Peyer's patch (tissue), 4 donors: ENCODE measurements around the gene CYP39A1. TPM values are rescaled to one million over a fixed set of nuclear protein-coding genes. Genes with fewer than 3 reads are reported as not detected.
A peak's percentile ranks its signal among the peaks of the same experiment; 100 is the strongest.

ENCODE experiments used
- DNase-seq, 3 donors: peaks; one replicate each; pipeline ENCODE4 v3.0.0-alpha.2; 2017 to 2019
- H3K27ac ChIP-seq, 4 donors: fragments of 200-600 bp; sonication (generic); one replicate each; pipeline ENCODE4 v1.5.1; 2016 to 2019
- H3K27me3 ChIP-seq, 2 donors: fragments of 200-600 bp; sonication (generic); one replicate each; pipeline ENCODE4 v1.5.1; 2019
- H3K36me3 ChIP-seq, 3 donors: fragments of 200-600 bp; sonication (generic); one replicate each; pipeline ENCODE4 v1.5.1; 2016 to 2019
- H3K4me1 ChIP-seq, 4 donors: fragments of 200-600 bp; sonication (generic); one replicate each; pipeline ENCODE4 v1.5.1; 2016 to 2019
- H3K4me3 ChIP-seq, 4 donors: fragments of 200-600 bp; sonication (generic); 1 replicate in 3 of 4; 2 replicates in 1 of 4; pipeline ENCODE4 v1.5.1; 2016 to 2019; ENCODE audit warnings: mild to moderate bottlenecking in 1 of 4
- H3K9me3 ChIP-seq, 4 donors: fragments of 200-600 bp; sonication (generic); one replicate each; pipeline ENCODE4 v1.5.1; 2016 to 2019; ENCODE audit warnings: mild to moderate bottlenecking in 1 of 4
- POLR2A ChIP-seq, 2 donors: fragments of 450-650 bp; IDR thresholded peaks; one replicate each; pipeline ENCODE4 v1.5.1; 2017; ENCODE audit warnings: antibody characterized with exemption in 2 of 2, mild to moderate bottlenecking in 2 of 2, moderate library complexity in 2 of 2
- total RNA-seq, 4 donors: library from RNA; depleted of rRNA; stranded (reverse); fragments of >200 nt; gene quantifications; one replicate each; pipeline ENCODE4 v1.1.0, GENCODE V29; 2016
- TF ChIP-seq, protein P1 (sequence below), 6 experiments: fragments of 450-650 bp in 4 of 6; fragments of 200-600 bp in 2 of 6; sonication (generic) in 1 of 6; IDR thresholded peaks; one replicate each; pipeline ENCODE4 v1.5.1; 2017 to 2019; ENCODE audit warnings: antibody characterized with exemption in 6 of 6, mild to moderate bottlenecking in 3 of 6, moderate library complexity in 1 of 6

CYP39A1 gene
- total RNA-seq, 4 donors from 2014 or later: 1.2 to 8.3 (median 3.4) TPM

DNA sequence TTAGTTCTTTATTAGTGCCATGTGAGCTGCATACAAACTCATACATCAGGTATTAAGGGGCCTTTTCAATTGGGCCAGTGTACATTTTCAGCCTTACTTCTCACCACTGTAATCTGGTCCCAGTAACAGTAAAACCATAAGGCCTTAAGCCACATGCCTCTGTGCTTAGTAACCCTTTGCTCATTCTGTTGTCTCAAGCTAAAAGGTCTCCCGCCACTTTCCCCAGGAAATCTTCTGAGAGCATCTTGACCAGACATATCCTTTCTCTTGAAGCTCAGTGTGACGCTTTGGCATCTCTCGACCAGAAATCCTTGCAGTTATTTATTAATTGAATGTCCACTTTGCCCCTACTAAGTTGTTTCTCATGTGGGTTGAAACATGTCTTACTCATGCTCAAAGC is 68.0 kb downstream of the CYP39A1 start:
- H3K9me3 ChIP-seq: no peaks in the 10 kb centered on the region
- H3K4me1 ChIP-seq: no peaks in the 10 kb centered on the region
- no peak for DNase-seq
- H3K4me3 ChIP-seq: no peak overlapping the region
- peak overlapping the region in 1 of 4 donors; percentile 9 for H3K27ac ChIP-seq
- no peak for TF ChIP-seq POLR2A (IDR thresholded peaks at IDR 0.05)
- TF ChIP-seq, protein P1, sequence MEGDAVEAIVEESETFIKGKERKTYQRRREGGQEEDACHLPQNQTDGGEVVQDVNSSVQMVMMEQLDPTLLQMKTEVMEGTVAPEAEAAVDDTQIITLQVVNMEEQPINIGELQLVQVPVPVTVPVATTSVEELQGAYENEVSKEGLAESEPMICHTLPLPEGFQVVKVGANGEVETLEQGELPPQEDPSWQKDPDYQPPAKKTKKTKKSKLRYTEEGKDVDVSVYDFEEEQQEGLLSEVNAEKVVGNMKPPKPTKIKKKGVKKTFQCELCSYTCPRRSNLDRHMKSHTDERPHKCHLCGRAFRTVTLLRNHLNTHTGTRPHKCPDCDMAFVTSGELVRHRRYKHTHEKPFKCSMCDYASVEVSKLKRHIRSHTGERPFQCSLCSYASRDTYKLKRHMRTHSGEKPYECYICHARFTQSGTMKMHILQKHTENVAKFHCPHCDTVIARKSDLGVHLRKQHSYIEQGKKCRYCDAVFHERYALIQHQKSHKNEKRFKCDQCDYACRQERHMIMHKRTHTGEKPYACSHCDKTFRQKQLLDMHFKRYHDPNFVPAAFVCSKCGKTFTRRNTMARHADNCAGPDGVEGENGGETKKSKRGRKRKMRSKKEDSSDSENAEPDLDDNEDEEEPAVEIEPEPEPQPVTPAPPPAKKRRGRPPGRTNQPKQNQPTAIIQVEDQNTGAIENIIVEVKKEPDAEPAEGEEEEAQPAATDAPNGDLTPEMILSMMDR (IDR thresholded peaks at IDR 0.05): no peak
- no peaks in the 10 kb centered on the region for H3K27me3 ChIP-seq
- H3K36me3 ChIP-seq: no peaks in the 10 kb centered on the region

DNA sequence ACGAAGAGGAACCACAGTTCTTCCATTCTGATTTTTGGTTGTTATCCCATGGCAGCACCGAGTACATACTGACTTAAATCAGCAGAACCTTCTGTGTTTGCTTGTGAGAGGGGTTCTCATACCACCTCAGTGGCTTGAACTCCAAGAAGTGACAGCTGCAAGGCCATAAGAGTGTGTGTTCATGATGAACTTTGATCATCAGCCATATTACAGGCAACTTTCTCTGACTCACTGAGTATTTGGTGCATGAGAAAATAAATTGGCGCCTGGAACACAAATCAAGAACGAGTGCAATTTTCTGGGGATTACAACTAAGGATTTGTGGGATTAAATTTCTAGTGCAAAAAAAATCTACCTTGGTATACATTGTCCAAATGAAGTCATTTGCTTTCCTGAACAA is 68.9 kb downstream of the CYP39A1 start:
- no peaks in the 10 kb centered on the region for H3K27me3 ChIP-seq
- H3K9me3 ChIP-seq: no peaks in the 10 kb centered on the region
- TF ChIP-seq POLR2A (IDR thresholded peaks at IDR 0.05): no peak
- TF ChIP-seq, protein P1 (IDR thresholded peaks at IDR 0.05): no peak
- no peaks in the 10 kb centered on the region for H3K36me3 ChIP-seq
- peak overlapping the region in 3 of 4 donors; percentile 1 to 35 (median 7) for H3K27ac ChIP-seq
- no peak overlapping the region for H3K4me3 ChIP-seq
- DNase-seq: no peak
- no peaks in the 10 kb centered on the region for H3K4me1 ChIP-seq

DNA sequence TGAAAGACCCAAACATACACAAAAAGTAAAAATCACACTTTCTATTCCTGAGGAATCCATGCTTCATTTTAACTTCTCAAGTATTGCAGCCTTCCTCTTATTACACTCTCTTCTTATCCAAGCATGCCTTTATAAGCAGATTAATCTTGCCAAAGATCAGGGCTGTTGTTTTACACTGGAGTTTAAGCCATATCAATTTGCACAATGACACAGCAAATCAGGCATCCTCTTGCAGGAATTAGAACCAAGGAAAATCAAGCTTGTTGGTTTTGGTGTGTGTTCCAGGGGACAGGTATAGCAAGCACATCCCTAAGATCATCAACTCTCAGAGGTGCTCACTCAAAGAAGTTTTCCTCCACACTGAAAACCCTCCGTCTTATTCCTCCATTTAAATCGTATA is 69.5 kb downstream of the CYP39A1 start:
- no peaks in the 10 kb centered on the region for H3K36me3 ChIP-seq
- TF ChIP-seq, protein P1 (IDR thresholded peaks at IDR 0.05): no peak
- TF ChIP-seq POLR2A (IDR thresholded peaks at IDR 0.05): no peak
- peak overlapping the region in 3 of 4 donors; percentile 1 to 35 (median 7) for H3K27ac ChIP-seq
- H3K4me1 ChIP-seq: no peaks in the 10 kb centered on the region
- no peaks in the 10 kb centered on the region for H3K27me3 ChIP-seq
- H3K9me3 ChIP-seq: no peaks in the 10 kb centered on the region
- DNase-seq: no peak
- no peak overlapping the region for H3K4me3 ChIP-seq

DNA sequence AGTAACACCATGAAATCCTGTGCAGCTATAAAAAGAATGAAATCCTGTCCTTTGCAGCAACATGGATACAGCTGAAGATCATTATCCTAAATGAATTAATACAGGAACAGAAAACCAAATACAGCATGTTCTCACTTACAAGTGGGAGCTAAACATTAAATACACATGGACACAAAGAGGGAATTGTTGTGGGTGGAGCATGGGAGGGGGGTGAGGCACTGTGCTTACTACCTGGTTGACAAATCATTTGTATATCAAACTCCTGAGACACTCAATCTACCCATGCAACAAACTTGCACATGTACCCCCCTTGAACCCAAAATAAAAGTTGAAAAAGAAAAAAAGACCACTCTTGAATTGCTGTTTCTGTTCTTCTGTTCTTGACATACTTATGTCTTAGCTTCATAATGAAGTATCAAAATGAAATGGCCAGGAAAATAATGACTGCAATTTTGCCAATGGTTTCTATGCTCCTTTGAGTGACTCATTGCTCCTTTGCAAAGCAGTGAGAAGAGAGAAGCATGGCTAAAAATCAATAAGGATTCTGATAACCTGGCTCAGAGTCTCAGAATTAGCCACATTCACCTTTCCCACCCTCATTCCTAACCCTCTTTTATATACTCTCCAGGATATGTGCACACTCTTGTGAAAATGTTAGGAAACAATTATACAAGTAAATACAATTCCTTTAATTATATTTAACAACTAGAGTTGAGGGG is 71.0 kb downstream of the CYP39A1 start:
- Histone ChIP-seq H3K4me3 (no peak overlapping the region), H3K4me1 (no peaks in the 10 kb centered on the region), H3K27ac (no peak overlapping the region), H3K36me3 (no peaks in the 10 kb centered on the region), H3K9me3 (no peaks in the 10 kb centered on the region), H3K27me3 (no peaks in the 10 kb centered on the region)
- no peak for DNase-seq
- no peak for TF ChIP-seq POLR2A (IDR thresholded peaks at IDR 0.05)
- TF ChIP-seq, protein P1 (IDR thresholded peaks at IDR 0.05): no peak

DNA sequence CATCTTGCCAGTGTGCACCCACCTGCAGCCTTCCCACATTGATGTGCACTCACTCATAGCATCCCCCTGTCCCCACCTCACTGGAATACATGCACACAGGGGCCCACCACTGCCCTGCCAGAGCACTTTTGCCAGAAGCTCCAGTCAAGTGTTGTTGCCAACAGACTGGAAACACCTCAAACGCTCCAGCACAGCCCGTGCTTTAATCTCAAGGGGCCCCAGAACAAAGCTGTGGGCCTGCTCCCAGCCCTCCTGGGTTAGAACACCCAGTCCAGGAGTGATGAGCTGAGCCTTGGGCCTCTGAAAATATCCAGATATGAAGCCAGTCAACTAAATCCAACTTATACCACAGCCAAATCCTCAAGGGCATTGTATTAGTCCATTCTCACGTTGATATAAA is 77.1 kb downstream of the CYP39A1 start:
- Histone ChIP-seq H3K4me3 (no peak overlapping the region), H3K27ac (no peak overlapping the region), H3K36me3 (no peaks in the 10 kb centered on the region), H3K27me3 (no peaks in the 10 kb centered on the region), H3K4me1 (no peaks in the 10 kb centered on the region), H3K9me3 (no peaks in the 10 kb centered on the region)
- DNase-seq: no peak
- no peak for TF ChIP-seq POLR2A (IDR thresholded peaks at IDR 0.05)
- TF ChIP-seq, protein P1 (IDR thresholded peaks at IDR 0.05): no peak
